8988T (cell line): ENCODE data around the gene GRWD1.

Source experiments
- DNase-seq: peaks from one replicate; pipeline ENCODE4 v3.0.0; 2011

The GRWD1 gene

DNA sequence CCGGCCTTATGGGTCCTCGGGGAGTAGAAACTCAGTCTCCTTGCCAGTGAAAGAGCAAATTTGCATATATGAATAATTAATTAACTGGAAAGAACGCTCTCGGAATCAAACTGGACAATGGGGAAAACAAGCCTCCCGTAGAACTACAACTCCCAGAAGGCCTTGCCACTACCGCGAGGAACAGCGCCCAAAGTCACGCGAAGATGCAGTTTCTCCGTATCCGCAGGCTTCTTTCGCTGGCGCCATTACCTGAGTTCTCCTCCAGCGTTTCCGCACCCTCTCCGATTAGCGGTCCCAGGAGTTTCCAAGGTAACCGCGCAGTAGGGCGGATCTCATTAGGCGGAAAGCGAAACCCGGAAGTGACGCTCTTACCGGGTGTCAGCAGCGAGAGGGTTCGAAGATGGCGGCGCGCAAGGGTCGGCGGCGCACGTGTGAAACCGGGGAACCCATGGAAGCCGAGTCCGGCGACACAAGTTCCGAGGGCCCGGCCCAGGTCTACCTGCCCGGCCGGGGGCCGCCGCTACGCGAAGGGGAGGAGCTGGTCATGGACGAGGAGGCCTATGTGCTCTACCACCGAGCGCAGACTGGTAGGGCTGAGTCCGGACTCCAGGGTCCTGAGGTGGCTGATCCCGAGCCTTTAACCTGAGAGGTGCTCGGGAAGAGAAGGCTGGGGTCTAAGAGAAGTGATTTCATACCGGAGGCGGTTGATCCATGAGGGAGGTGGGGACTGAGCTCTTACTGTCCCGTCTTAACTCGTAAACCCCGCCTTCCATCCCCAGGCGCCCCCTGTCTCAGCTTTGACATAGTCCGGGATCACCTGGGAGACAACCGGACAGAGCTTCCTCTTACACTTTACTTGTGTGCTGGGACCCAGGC, at the start of gene GRWD1:
GRWD1 (plus strand) TSS at position 378 of the 876 bp plus-strand sequence; CDS start at position 401, 23 bp downstream.
- peak; percentile 91 for DNase-seq

DNA sequence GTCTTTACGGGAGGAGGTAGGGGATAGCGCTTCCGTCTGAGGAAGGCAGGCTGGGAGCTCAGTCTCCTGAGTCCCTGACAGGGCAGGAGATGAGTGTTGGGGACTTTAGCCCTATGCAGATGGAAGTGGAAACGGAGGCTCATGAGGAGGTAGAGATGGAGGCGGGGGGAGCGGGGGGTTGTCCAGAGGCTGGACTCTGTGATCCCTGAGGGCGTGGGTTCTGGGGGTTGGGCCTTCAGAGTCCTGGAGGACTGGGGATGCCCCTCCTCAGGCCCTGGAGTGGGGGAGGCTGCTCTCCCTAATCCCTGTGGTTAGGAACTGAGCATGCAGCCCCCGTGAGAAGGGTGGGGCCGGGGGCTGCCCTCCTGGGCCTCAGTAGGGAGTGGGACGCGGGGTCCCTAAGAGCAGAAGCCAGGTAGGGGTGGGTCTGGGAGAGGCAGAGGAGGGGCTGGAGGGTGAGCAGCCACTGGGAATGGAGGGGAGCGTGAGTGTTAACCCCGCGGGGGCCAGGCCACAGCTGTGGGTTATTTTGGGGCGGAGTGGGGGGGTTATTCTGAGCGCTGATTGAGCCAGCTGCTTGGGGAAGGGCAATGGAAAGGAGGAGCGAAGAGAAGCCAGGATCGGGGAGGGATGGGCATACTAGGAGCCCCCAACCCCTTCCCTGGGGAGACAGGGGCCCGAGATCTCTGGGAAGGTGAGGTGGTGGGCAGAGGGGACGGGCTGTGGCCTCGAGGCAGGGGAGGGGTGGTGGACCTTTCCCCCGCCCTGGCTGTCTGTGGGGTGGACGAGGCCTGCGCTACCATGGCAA, 49.6 kb upstream of the GRWD1 start:
- no peak for DNase-seq

DNA sequence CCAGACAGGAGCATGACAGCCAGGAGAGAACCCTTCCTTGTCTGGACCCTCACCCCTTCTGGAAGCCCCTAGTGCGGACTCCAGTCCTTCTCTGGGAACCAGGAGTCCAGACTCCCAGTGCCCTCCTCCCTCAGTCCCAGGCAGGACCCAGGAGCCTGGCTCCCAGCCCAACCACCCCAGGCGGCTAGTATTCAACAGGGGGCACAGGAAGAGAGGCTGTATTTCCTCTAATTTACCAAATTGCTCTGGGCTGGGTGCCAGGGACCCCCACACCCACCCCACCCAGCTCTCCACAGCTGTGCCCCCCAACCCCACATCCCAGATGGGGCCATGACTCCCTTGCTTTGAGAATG, 49.0 kb upstream of the GRWD1 start:
- DNase-seq = no peak

DNA sequence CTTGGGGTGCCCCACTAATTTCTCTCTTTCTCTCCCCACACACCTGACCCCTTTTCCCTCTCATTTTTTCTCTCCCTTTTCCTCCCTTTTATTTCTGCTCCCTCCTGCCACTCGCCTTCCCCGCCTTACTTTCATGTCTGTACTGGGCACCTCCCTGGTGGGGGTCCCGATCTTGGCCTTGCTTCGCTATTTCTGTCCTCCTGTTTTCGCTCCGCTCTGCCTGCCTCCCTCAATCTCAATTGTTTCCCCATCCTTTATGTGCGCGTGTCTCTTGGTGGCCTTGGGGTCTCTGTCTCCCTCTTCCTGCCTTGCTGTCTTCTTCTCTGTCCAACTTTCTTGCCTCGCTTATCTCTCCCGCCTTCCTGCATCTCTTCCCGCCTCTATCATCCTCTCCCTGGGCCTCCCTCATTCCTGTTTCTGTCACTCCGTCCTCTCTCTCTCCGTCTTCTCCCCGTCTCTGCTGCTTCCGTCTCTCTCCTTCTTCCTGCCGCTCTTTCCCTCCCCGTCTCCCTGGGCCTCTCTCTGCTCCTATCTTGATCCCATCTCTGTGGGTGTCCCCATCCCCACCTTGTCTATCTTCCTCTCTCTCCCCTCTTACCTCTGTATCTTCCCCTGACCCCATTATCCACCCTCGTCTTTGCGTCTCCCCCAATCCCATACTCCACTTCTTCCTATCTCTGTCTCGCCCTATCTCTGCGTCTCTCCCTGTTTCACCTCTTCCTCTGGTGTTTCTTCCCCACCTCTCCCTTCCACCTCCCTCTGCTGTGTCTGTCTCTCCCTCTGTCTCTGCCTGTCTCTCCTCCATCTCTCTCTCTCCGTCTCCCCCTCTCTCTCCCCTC, 48.3 kb upstream of the GRWD1 start:
- no peak for DNase-seq

DNA sequence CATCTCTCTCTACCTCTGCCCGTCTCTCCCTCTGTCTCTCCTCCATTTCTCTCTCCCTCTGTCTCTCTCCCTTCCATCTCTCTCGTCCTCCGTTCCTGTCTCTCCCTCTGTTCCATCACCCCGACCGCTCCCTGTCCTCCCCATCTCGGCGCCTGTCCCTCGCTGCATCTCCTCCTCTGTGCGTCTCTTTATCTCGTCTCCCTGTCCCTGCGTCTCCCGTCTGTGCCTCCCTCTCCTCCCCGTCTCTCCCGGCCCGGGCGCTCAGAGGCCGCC, 47.7 kb upstream of the GRWD1 start:
- DNase-seq = no peak

DNA sequence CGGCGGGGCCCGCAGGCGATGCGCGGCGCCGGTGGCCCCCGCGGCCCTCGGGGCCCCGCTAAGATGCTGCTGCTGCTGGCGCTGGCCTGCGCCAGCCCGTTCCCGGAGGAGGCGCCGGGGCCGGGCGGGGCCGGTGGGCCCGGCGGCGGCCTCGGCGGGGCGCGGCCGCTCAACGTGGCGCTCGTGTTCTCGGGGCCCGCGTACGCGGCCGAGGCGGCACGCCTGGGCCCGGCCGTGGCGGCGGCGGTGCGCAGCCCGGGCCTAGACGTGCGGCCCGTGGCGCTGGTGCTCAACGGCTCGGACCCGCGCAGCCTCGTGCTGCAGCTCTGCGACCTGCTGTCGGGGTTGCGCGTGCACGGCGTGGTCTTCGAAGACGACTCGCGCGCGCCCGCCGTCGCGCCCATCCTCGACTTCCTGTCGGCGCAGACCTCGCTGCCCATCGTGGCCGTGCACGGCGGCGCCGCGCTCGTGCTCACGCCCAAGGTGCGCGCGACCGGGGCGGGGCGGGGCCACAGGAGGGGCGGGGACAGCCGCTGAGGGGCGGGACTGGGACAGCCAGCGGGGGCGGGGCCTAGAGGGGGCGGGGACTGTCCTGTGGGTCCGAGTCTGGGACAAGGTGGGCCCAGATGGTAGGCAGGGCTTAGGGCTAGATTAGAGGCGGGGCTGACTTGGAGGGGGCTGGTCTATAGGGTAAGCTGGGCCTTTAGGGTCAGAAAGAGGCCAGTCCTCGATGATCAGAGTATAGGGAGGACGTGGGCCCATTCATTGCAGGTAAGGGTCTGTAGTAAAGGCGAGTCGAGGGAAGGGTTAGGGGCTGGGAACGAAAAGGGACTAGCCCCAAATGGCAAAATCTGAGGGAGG, 47.2 kb upstream of the GRWD1 start:
- DNase-seq = peak; percentile 96

- DNase-seq = peak; percentile 62
These were observed 45.6 kb upstream of the GRWD1 start for GRCh38 chr19:48400018-48400742.

DNA sequence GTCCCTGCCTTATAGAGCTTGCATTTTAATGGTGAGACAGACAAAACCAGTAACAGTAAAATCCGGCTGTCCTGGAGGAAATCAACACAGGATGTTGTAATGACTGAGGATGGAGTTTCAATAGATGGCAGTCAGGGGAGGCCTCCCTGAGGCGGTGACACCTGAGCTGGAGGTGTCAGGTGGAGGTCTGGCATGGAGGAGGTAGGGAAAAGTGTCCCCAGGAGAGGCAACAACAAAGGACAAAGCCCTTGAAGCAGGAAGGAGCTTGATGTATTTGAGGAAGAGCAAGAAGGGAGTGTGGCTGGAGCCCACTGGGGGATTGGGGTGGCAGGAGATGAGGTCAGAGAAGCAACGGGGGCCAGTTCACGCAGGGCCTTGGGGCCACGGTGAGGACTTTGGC, 44.5 kb upstream of the GRWD1 start:
- DNase-seq = no peak

DNA sequence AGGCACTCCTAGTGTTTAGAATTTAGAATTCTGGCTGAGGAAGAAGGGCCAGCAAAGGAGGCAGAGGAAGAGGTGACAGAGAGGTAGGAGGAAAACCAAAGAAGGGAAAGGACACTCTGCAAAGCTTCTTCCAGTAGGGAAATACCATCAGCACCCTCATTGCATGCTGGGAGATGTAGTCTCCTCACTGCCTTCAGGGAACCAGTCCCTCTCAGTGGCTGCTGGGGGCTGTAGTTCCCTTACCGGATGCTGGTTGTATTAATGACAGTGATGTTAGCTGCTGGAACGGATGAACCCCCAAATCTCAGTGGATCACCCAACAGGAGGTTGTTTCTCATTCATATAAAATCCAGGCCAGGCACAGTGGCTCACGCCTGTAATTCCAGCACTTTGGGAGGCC, 42.2 kb upstream of the GRWD1 start:
- peak; percentile 59 for DNase-seq

- no peak for DNase-seq
These were observed 40.6 kb upstream of the GRWD1 start for GRCh38 chr19:48405010-48405659.

DNA sequence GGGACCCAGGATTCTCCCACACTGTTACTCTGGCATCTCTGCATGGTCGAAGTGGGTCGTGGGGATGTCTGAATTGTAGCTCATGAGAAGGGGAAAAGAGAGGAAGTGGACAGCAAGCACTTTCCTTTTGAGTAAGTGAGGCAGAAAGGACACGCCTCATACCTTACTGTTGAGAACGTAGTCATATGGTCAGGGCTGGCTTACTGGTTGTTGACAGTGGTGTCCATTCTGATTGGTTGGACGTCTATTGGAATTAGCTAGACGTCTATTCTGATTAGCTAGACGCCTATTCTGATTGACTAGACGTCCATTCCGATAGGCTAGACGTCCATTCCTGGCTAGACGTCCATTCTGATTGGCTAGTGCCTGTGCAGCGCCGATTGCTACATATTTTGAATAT, 39.9 kb upstream of the GRWD1 start:
- DNase-seq = no peak

DNA sequence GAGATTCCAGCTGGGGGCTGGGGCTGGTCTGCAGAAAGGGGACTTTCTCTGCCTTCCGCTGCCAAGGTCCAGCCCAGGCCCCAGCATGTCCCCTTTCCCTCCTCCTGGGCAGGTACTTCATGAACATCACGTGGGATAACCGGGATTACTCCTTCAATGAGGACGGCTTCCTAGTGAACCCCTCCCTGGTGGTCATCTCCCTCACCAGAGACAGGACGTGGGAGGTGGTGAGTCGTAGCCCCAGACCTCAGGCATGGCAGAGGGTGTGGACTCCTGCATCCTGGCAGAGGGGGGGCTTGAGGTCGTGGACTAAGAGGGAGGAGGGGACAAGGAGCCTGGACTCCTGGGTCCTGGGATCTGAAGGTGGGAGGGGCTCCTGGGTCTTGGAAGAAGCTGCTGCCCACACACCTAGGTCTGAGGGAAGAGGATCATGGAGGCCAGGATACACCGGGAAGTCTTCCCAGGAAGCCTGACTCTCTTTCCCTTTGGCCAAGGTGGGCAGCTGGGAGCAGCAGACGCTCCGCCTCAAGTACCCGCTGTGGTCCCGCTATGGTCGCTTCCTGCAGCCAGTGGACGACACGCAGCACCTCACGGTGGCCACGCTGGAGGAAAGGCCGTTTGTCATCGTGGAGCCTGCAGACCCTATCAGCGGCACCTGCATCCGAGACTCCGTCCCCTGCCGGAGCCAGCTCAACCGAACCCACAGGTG, 31.8 kb upstream of the GRWD1 start:
- DNase-seq = no peak

DNA sequence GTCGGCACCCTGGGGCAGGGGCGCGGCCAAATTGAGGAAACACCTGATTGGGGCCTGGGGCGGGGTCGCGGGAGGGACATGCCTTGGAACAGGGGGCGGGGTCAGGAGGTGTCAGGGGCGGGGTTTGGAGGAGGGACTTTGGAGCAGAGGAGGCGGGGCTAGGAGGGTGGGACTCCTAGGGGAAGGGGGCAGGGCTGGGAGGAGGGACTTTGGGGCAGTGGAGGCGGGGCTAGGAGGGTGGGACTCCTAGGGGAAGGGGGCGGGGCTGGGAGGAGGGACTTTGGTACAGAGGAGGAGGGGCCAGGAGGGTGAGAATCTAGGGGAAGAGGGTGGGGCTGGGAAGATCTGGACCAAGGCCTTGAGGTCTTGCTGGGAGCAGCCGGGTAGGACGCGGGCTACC, 30.4 kb upstream of the GRWD1 start:
- DNase-seq = no peak

GRCh38 chr19:48415806-48416221, 30.0 kb upstream of the GRWD1 start:
- DNase-seq = no peak

DNA sequence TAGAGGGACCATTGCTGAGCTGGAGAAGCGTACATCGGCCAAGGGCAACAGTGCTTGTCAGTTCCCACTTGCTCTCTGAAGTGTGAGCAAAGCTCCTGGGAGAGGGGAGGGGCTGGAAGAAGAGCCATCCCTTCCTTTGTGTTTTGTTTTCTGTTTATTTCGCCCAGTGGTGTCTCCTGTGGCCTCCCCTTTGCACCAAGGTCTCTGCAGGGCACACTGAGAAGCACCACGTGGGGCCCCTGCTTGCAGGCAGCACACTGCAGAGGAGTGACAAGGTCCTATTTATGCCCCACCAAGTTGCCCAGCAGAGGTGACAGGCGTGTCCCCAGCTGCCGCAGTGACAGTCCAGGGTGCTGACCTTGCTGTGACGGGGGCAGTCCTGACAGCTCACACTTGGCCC, 28.4 kb upstream of the GRWD1 start:
- DNase-seq = no peak

- no peak for DNase-seq
These were observed 27.3 kb upstream of the GRWD1 start for GRCh38 chr19:48418317-48419064.

GRCh38 chr19:48419158-48419920, 26.4 kb upstream of the GRWD1 start:
- DNase-seq = peak; percentile 51

GRCh38 chr19:48421548-48421947, 24.2 kb upstream of the GRWD1 start:
- DNase-seq = no peak

GRCh38 chr19:48424694-48425219, 21.0 kb upstream of the GRWD1 start:
- DNase-seq = peak; percentile 51
